HEK293 (cell line): ENCODE results near the gene VGLL4.

Experiments used
- CTCF ChIA-PET: fragments of 350-600 bp; formaldehyde crosslinking; extraction: SDS; loops from one replicate; lab custom pipeline; 2021; ENCODE audit warnings: antibody characterized with exemption; lab: Yijun Ruan, JAX
- POLR2A ChIA-PET: fragments of 300-600 bp; formaldehyde crosslinking; extraction: SDS; loops from one replicate; lab custom pipeline; 2020; ENCODE audit warnings: antibody characterized with exemption, inconsistent platforms; lab: Yijun Ruan, JAX
- H3K27ac ChIP-seq: fragments of 200-500 bp; sonication (Bioruptor generic); 2 replicates; pipeline ENCODE4 v1.5.1; 2014; ENCODE audit warnings: low read depth, low read length, control low read depth, inconsistent platforms; ENCODE audit errors: extremely low read depth
- H3K36me3 ChIP-seq, 2 experiments: fragments of 200-500 bp in 1 of 2; sonication (Bioruptor generic) in 1 of 2; 1 replicate in 1 of 2; 2 replicates in 1 of 2; pipeline ENCODE4 v1.5.1; 2014 to 2017; ENCODE audit warnings: inconsistent platforms in 2 of 2, low read length in 2 of 2; ENCODE audit not compliant: control insufficient read depth in 2 of 2, insufficient read depth in 1 of 2
- H3K4me1 ChIP-seq: fragments of 200-500 bp; sonication (Bioruptor generic); 2 replicates; pipeline ENCODE4 v1.5.1; 2014; ENCODE audit warnings: mild to moderate bottlenecking, low read length, inconsistent platforms; ENCODE audit not compliant: control insufficient read depth, insufficient read depth
- H3K4me3 ChIP-seq: 2 replicates; pipeline ENCODE4 v1.5.1; 2011; ENCODE audit warnings: low read depth, mild to moderate bottlenecking, control low read depth, low read length, moderate library complexity
- H3K9me3 ChIP-seq: fragments of 200-500 bp; sonication (Bioruptor generic); 2 replicates; pipeline ENCODE4 v1.5.1; 2014; ENCODE audit warnings: low read depth, low read length, inconsistent platforms; ENCODE audit not compliant: control insufficient read depth, insufficient read depth
- ELK4 ChIP-seq: IDR thresholded peaks from 2 replicates; pipeline ENCODE4 v1.6.1; 2011; ENCODE audit warnings: mild to moderate bottlenecking, low read depth, low read length, borderline replicate concordance
- FEZF1 ChIP-seq: fragments of 450-650 bp; formaldehyde crosslinking; IDR thresholded peaks from 2 replicates; pipeline ENCODE4 v1.5.1; 2016; ENCODE audit warnings: missing biosample characterization, missing genetic modification characterization
- GFI1B ChIP-seq: fragments of 450-650 bp; formaldehyde crosslinking; IDR thresholded peaks from 2 replicates; pipeline ENCODE4 v1.5.1; 2016; ENCODE audit warnings: missing biosample characterization, missing genetic modification characterization
- GLI4 ChIP-seq: fragments of 450-650 bp; formaldehyde crosslinking; IDR thresholded peaks from 2 replicates; pipeline ENCODE4 v1.5.1; 2016; ENCODE audit warnings: missing biosample characterization, missing genetic modification characterization
- SALL2 ChIP-seq: fragments of 450-650 bp; formaldehyde crosslinking; IDR thresholded peaks from 2 replicates; pipeline ENCODE4 v1.5.0; 2017; ENCODE audit warnings: missing biosample characterization, mild to moderate bottlenecking, missing genetic modification characterization, borderline replicate concordance
- SCRT2 ChIP-seq: fragments of 450-650 bp; formaldehyde crosslinking; IDR thresholded peaks from 2 replicates; pipeline ENCODE4 v1.5.1; 2016; ENCODE audit warnings: missing biosample characterization, missing genetic modification characterization
- TCF7L2 ChIP-seq: IDR thresholded peaks from 2 replicates; pipeline ENCODE4 v1.6.1; 2011; ENCODE audit warnings: low read depth, mild to moderate bottlenecking, inconsistent platforms, low read length, moderate library complexity, borderline replicate concordance
- ZBTB21 ChIP-seq: fragments of 450-650 bp; formaldehyde crosslinking; IDR thresholded peaks from 2 replicates; pipeline ENCODE4 v1.5.1; 2017; ENCODE audit warnings: missing biosample characterization, missing genetic modification characterization
- ZIC2 ChIP-seq: fragments of 450-650 bp; formaldehyde crosslinking; IDR thresholded peaks from 2 replicates; pipeline ENCODE4 v1.5.1; 2016; ENCODE audit warnings: missing biosample characterization, missing genetic modification characterization
- ZNF10 ChIP-seq: fragments of 450-650 bp; formaldehyde crosslinking; IDR thresholded peaks from 2 replicates; pipeline ENCODE4 v1.5.1; 2017; ENCODE audit warnings: missing biosample characterization, missing genetic modification characterization
- ZNF19 ChIP-seq: fragments of 450-650 bp; formaldehyde crosslinking; IDR thresholded peaks from 2 replicates; pipeline ENCODE4; 2016; ENCODE audit warnings: missing biosample characterization, missing genetic modification characterization, low read depth
- ZNF2 ChIP-seq: fragments of 450-650 bp; formaldehyde crosslinking; IDR thresholded peaks from 2 replicates; pipeline ENCODE4 v1.5.1; 2016; ENCODE audit warnings: missing biosample characterization, missing genetic modification characterization
- ZNF223 ChIP-seq: fragments of 450-650 bp; formaldehyde crosslinking; IDR thresholded peaks from 2 replicates; pipeline ENCODE4 v1.5.1; 2016; ENCODE audit warnings: missing biosample characterization, missing genetic modification characterization
- ZNF239 ChIP-seq: fragments of 450-650 bp; formaldehyde crosslinking; IDR thresholded peaks from 2 replicates; pipeline ENCODE4 v1.5.1; 2016; ENCODE audit warnings: missing biosample characterization, missing genetic modification characterization
- ZNF529 ChIP-seq: fragments of 450-650 bp; formaldehyde crosslinking; IDR thresholded peaks from 2 replicates; pipeline ENCODE4 v1.5.1; 2017; ENCODE audit warnings: missing genetic modification characterization, missing biosample characterization; ENCODE audit not compliant: insufficient replicate concordance
- ZNF548 ChIP-seq: fragments of 450-650 bp; formaldehyde crosslinking; IDR thresholded peaks from 2 replicates; pipeline ENCODE4 v1.5.1; 2016; ENCODE audit warnings: missing biosample characterization, missing genetic modification characterization
- ZNF585B ChIP-seq: fragments of 450-650 bp; formaldehyde crosslinking; IDR thresholded peaks from 2 replicates; pipeline ENCODE4 v1.5.1; 2016; ENCODE audit warnings: missing biosample characterization, missing genetic modification characterization
- ZNF610 ChIP-seq: fragments of 450-650 bp; formaldehyde crosslinking; IDR thresholded peaks from 2 replicates; pipeline ENCODE4 v1.5.1; 2016; ENCODE audit warnings: missing biosample characterization, missing genetic modification characterization, borderline replicate concordance
- ZNF776 ChIP-seq: fragments of 450-650 bp; formaldehyde crosslinking; IDR thresholded peaks from 2 replicates; pipeline ENCODE4 v1.5.0; 2017; ENCODE audit warnings: missing biosample characterization, missing genetic modification characterization, borderline replicate concordance
- ZSCAN30 ChIP-seq: fragments of 450-650 bp; IDR thresholded peaks from 2 replicates; pipeline ENCODE4 v1.5.1; 2018; ENCODE audit warnings: missing biosample characterization, mild to moderate bottlenecking, missing genetic modification characterization, moderate library complexity
- TF ChIP-seq, protein P1 (sequence below): fragments of 450-650 bp; formaldehyde crosslinking; IDR thresholded peaks from 2 replicates; pipeline ENCODE4 v1.5.1; 2016; ENCODE audit warnings: missing biosample characterization, missing genetic modification characterization

The VGLL4 gene

DNA sequence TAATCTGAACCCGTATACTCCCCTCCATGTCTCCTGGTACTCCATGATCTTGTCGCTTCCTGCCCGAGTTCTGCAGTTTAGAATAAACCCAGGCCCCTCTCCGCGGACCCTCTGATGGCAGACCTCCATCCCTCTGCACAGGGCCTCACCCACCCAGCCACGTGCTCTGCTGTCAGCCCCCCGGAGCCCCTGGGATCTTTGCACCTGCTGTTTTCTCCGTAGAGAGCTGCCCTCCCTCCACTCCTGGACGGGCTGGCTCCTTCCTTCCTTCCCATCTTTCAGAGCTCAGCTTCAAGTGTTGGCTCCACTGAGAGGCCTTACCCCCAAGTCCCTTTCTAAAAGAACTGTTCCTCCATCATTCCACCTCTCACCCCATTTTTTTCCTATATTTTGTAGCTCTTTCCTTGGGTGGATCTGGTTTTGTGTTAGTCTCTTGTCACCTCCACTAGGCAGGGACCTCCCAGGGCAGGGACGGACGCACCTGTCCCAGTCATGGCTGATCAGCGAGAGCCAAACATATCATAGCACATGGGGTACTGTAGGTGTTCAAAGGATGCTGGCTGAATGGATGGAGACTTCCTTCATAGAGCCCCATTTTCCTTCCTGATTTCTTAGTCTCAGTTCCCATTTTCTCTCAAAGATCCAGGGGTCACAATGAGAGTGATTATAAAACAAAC lies 106.6 kb downstream of the VGLL4 start:
- CTCF ChIA-PET, result interaction anchor here (0.7 kb wide), 1 partner anchor 16 kb away, joined by 4 read pairs; no protein-coding TSS in a partner anchor
- POLR2A ChIA-PET, result no interaction called here
- TF ChIP-seq ZNF223 (tag by site-specific recombination), result no peak
- no peak for TF ChIP-seq ZNF529 (tag by site-specific recombination)
- TF ChIP-seq ZNF19 (tag by site-specific recombination), result no peak
- no peak for TF ChIP-seq ZSCAN30 (tag by site-specific recombination)
- no peak for TF ChIP-seq ZNF610 (tag by site-specific recombination)
- no peak for TF ChIP-seq ZNF2 (tag by site-specific recombination)
- no peak for TF ChIP-seq TCF7L2
- no peak for TF ChIP-seq FEZF1
- no peak for TF ChIP-seq ELK4
- TF ChIP-seq GFI1B (tag by site-specific recombination), result no peak
- TF ChIP-seq SALL2 (tag by site-specific recombination), result no peak
- no peak for TF ChIP-seq ZNF776 (tag by site-specific recombination)
- no peak for TF ChIP-seq ZNF585B (tag by site-specific recombination)
- TF ChIP-seq, all 188 proteins: peak for 0
- H3K9me3 ChIP-seq, result no peaks in the 10 kb centered on the region
- H3K36me3 ChIP-seq, result no peaks in the 10 kb centered on the region
- H3K27ac ChIP-seq, result no peak overlapping the region
- H3K4me1 ChIP-seq, result peaks cover 14% of the 10 kb centered on the region
- H3K4me3 ChIP-seq, result no peak overlapping the region

DNA sequence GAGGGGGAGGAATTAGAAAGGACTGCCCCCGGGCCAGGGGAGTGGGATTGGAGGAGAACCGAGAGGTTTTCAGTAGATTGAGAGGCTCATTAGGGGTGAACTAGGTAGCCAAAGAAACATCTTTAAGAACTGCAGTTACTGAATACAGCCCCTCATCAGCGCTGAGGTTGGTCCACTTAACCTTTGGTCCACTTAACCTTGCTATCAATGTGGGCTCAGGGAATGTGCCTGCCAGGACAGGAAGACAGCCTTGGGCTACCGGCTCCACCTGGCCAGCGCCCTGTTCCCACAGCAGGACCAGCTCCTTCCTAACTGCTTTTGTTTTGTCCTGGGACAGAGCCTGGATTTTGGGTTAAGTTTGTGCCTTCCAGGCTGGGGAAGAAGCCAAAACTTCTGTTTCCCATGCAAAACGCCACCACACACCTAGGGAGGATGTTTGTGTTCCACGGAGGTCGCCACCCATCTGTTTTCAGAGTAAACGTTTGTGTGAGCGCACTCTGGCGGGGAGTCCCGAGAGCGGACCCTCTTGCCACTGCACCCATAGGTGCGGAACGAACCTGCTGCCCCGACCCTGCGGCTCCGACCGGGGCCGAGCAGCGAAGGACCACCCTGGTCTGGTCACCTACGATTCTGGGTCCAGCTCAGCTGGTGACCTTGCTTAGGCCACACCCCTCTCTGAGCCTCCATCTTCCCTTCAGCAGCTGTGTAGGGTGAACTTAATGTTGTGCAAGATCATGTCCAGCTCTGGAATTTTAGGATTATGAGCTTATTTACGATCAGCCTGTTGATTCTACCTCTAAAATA lies 107.4 kb downstream of the VGLL4 start:
- H3K4me3 ChIP-seq, result no peak overlapping the region
- H3K9me3 ChIP-seq, result no peaks in the 10 kb centered on the region
- H3K4me1 ChIP-seq, result peaks cover 14% of the 10 kb centered on the region
- H3K27ac ChIP-seq, result no peak overlapping the region
- no peaks in the 10 kb centered on the region for H3K36me3 ChIP-seq
- POLR2A ChIA-PET, result no interaction called here
- no peak for TF ChIP-seq ZNF10 (tag by site-specific recombination)
- TF ChIP-seq SCRT2 (tag by site-specific recombination), result peak; percentile 51; the same call in 1 of the 2 replicates
- CTCF ChIA-PET, result no interaction called here

GRCh38 chr3:11535243-11535960 lies 108.3 kb downstream of the VGLL4 start:
- CTCF ChIA-PET, result no interaction called here
- POLR2A ChIA-PET, result interaction anchor here (1.5 kb wide), 1 partner anchor 27 kb away, joined by 3 read pairs; no protein-coding TSS in a partner anchor

GRCh38 chr3:11534793-11535101 lies 109.0 kb downstream of the VGLL4 start:
- ChIA-PET POLR2A (interaction anchor here (1.5 kb wide), 1 partner anchor 26 kb away, joined by 3 read pairs; no protein-coding TSS in a partner anchor), CTCF (no interaction called here)
- Histone ChIP-seq H3K27ac (no peak overlapping the region), H3K9me3 (no peaks in the 10 kb centered on the region), H3K4me3 (no peak overlapping the region), H3K4me1 (peaks cover 14% of the 10 kb centered on the region), H3K36me3 (no peaks in the 10 kb centered on the region)
- no peak for TF ChIP-seq ZNF548 (tag by site-specific recombination)
- TF ChIP-seq, protein P1, sequence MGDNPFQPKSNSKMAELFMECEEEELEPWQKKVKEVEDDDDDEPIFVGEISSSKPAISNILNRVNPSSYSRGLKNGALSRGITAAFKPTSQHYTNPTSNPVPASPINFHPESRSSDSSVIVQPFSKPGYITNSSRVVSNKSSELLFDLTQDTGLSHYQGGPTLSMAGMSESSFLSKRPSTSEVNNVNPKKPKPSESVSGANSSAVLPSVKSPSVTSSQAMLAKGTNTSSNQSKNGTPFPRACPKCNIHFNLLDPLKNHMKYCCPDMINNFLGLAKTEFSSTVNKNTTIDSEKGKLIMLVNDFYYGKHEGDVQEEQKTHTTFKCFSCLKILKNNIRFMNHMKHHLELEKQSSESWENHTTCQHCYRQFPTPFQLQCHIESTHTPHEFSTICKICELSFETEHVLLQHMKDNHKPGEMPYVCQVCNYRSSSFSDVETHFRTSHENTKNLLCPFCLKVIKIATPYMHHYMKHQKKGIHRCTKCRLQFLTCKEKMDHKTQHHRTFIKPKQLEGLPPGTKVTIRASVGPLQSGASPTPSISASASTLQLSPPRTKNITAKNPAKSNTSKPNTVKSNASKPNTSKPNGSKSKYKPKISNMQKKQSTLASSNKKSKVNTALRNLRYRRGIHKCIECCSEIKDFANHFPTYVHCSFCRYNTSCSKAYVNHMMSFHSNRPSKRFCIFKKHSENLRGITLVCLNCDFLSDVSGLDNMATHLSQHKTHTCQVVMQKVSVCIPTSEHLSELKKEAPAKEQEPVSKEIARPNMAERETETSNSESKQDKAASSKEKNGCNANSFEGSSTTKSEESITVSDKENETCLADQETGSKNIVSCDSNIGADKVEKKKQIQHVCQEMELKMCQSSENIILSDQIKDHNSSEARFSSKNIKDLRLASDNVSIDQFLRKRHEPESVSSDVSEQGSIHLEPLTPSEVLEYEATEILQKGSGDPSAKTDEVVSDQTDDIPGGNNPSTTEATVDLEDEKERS, result no peak
- no peak for TF ChIP-seq ZNF239 (tag by site-specific recombination)
- no peak for TF ChIP-seq GLI4
- no peak for TF ChIP-seq ZBTB21 (tag by site-specific recombination)

More at GRCh38 chr3:11535243-11535960, 108.3 kb downstream of the VGLL4 start:
- peak; percentile 83 for TF ChIP-seq ZIC2 (tag by site-specific recombination)
- TF ChIP-seq GLI4, result no peak
- TF ChIP-seq, all 188 proteins: peak for 1
- Histone ChIP-seq H3K27ac (no peak overlapping the region), H3K36me3 (no peaks in the 10 kb centered on the region), H3K9me3 (no peaks in the 10 kb centered on the region), H3K4me1 (peaks cover 14% of the 10 kb centered on the region), H3K4me3 (no peak overlapping the region)
